ENCODE results near the gene PRPS1L1.

Gene PRPS1L1

GRCh38 chr7:18027628-18028027 lies at the start of gene PRPS1L1:
Gene PRPS1L1, minus strand, starts transcription at chr7:18027846.
- no peak for DNase-seq

- no peak for DNase-seq
Measured at GRCh38 chr7:18076461-18076860, 48.8 kb upstream of the PRPS1L1 start.

GRCh38 chr7:18068745-18069144 lies 41.1 kb upstream of the PRPS1L1 start:
- DNase-seq = no peak

GRCh38 chr7:18064242-18064838 lies 36.7 kb upstream of the PRPS1L1 start:
- no peak for DNase-seq

GRCh38 chr7:18063149-18063901 lies 35.7 kb upstream of the PRPS1L1 start:
- no peak for DNase-seq

GRCh38 chr7:18059171-18059570 lies 31.5 kb upstream of the PRPS1L1 start:
- DNase-seq = no peak

GRCh38 chr7:18053941-18054340 lies 26.3 kb upstream of the PRPS1L1 start:
- no peak for DNase-seq

- no peak for DNase-seq
Measured at GRCh38 chr7:18053177-18053928, 25.7 kb upstream of the PRPS1L1 start.

- no peak for DNase-seq
Measured at GRCh38 chr7:18049262-18049661, 21.6 kb upstream of the PRPS1L1 start.

GRCh38 chr7:18046601-18047000 lies 19.0 kb upstream of the PRPS1L1 start:
- DNase-seq = no peak

- DNase-seq = no peak
Measured at GRCh38 chr7:18045171-18045570, 17.5 kb upstream of the PRPS1L1 start.

- DNase-seq = no peak
Measured at GRCh38 chr7:18041191-18041590, 13.5 kb upstream of the PRPS1L1 start.

- DNase-seq = no peak
Measured at GRCh38 chr7:18040196-18040595, 12.6 kb upstream of the PRPS1L1 start.

GRCh38 chr7:18038382-18038781 lies 10.7 kb upstream of the PRPS1L1 start:
- DNase-seq = no peak

GRCh38 chr7:18037609-18038008 lies 10.0 kb upstream of the PRPS1L1 start:
- no peak for DNase-seq

- no peak for DNase-seq
Measured at GRCh38 chr7:18036783-18037182, 9.1 kb upstream of the PRPS1L1 start.

GRCh38 chr7:18030758-18031157 lies 3.1 kb upstream of the PRPS1L1 start:
- DNase-seq = no peak

- DNase-seq = no peak
Measured at GRCh38 chr7:18020138-18020715, 7.4 kb downstream of the PRPS1L1 start.

GRCh38 chr7:18019555-18019954 lies 8.1 kb downstream of the PRPS1L1 start:
- DNase-seq = no peak

- no peak for DNase-seq
Measured at GRCh38 chr7:18018296-18019215, 9.1 kb downstream of the PRPS1L1 start.

GRCh38 chr7:18016547-18017444 lies 10.8 kb downstream of the PRPS1L1 start:
- no peak for DNase-seq

All from NCI-H748 treated with DMSO at 0.1 percent for 48 hours (cell line).